GM12864 (cell line): ENCODE results near the gene LPP.

Experiments used
- DNase-seq: peaks from one replicate; pipeline ENCODE4 v3.0.0-alpha.2; 2011; ENCODE audit warnings: low read depth
- H3K4me3 ChIP-seq: 2 replicates; pipeline ENCODE4 v1.5.1; 2011; ENCODE audit warnings: mild to moderate bottlenecking, low read depth, low read length, control low read depth
- TF ChIP-seq, protein P1 (sequence below): IDR thresholded peaks from 2 replicates; pipeline ENCODE4 v1.5.1; 2011; ENCODE audit warnings: low read depth, mild to moderate bottlenecking, moderate library complexity, low read length, control low read depth, inconsistent platforms; ENCODE audit errors: missing control alignments

LPP gene

DNA sequence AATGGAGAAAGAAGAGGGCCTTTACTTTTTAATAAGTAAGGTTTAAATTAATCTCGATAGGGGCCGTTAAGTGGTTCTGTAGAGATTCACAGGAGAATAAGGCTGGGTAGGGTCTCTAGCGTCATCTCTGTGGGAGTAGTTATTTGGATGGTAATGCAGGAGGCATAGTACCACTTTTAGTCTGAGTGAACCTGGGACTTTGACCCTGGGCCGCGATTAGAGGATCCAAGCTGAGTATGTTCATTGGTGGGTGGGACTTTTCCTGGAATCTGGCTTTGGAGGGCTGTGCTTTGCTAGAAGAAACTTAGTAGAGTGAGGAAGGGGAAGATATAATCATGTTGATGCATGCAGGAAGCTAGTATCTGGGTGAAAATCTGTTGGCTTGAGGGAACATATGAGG is 4.0 kb downstream of the LPP start:
- TF ChIP-seq, protein P1, sequence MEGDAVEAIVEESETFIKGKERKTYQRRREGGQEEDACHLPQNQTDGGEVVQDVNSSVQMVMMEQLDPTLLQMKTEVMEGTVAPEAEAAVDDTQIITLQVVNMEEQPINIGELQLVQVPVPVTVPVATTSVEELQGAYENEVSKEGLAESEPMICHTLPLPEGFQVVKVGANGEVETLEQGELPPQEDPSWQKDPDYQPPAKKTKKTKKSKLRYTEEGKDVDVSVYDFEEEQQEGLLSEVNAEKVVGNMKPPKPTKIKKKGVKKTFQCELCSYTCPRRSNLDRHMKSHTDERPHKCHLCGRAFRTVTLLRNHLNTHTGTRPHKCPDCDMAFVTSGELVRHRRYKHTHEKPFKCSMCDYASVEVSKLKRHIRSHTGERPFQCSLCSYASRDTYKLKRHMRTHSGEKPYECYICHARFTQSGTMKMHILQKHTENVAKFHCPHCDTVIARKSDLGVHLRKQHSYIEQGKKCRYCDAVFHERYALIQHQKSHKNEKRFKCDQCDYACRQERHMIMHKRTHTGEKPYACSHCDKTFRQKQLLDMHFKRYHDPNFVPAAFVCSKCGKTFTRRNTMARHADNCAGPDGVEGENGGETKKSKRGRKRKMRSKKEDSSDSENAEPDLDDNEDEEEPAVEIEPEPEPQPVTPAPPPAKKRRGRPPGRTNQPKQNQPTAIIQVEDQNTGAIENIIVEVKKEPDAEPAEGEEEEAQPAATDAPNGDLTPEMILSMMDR: no peak
- DNase-seq: no peak
- H3K4me3 ChIP-seq: no peak overlapping the region

DNA sequence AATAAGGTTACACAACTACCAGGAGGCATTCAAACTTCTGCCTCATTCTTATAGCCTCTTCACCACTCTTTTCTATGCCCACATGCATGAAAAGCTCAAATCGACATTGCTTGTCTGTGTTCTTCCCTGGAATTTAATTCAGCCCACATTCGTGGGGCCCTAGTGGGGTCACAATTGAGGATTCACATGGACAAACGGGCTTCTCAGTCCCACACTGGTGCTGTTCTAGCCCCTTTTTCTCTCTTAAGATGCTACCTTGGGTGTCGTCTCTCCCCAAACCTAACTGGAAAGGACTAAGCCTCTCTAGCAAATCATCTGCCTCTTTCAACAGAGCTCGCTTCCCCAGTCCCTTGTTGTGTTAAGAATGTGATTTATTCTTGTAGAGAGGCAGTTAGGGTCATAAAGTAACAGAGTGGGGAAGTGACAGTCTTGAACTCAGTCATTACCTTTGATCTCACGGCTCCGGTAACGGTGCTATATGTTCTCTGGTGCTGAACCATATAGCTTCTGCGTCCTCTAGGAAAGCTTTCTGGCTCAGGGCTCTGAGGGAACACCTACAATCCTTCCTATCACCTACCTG is 4.9 kb downstream of the LPP start:
- TF ChIP-seq, protein P1: no peak
- H3K4me3 ChIP-seq: no peak overlapping the region
- DNase-seq: no peak

DNA sequence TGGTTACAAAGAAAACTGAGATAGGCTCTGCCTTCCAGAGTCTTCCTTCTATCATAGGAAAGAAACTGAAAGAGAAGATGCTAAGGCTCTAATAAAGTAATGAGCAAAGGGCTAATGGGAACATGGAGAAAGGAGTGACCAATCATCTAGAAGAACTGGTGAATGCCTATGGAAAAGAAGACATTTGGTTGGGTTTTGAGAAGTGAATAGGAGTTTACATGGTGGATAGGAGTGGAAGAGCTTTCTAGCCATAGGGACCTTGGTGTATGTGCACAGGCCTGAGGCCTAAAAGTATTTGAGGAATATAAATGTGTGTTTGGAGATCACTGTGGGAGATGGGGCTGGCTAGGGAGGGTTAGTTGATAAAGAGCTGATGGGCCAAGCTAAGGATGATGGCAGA is 6.8 kb downstream of the LPP start:
- no peak for DNase-seq
- H3K4me3 ChIP-seq: no peak overlapping the region
- TF ChIP-seq, protein P1: no peak

DNA sequence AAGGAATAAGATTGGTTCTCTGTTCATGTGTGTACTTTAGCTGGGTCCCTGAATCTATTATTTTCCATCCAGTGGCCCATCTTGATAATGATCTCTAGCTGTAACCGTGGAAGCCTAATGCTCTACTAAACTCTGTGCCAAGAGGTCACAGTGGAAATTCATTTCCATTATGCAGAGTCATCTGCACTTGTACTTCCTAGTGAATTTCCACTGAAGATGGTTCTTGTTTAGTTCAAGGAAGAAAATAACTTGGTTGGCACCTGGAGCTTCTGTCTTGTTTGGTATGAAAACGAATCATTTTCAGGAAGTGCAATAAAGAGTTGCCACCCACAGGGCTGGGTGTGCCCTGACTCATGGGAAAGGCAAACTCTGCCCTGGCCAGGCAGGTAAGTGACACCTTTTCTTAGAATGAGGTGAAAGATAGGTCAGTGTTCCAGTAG is 10.3 kb downstream of the LPP start:
- TF ChIP-seq, protein P1: no peak
- DNase-seq: no peak
- no peak overlapping the region for H3K4me3 ChIP-seq

DNA sequence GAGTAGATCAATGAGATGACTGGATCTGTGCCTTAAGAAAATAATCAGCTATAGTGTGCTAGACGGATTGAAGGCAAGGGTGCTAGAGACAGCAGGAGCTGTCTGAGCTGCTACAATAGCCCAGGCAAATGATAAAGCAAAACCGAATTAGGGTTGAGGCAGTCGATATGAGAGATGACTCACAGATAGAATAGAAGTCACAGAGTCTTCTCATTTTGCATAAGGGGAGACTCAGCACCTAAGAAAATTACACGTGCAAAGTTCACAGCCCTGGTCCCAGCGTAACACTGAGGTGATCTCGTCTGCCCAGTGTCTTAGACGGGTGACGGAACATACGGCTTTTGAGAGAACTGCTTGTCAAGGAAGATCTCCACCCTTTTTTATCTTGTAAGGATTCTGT is 11.6 kb downstream of the LPP start:
- no peak overlapping the region for H3K4me3 ChIP-seq
- no peak for DNase-seq
- TF ChIP-seq, protein P1: no peak

DNA sequence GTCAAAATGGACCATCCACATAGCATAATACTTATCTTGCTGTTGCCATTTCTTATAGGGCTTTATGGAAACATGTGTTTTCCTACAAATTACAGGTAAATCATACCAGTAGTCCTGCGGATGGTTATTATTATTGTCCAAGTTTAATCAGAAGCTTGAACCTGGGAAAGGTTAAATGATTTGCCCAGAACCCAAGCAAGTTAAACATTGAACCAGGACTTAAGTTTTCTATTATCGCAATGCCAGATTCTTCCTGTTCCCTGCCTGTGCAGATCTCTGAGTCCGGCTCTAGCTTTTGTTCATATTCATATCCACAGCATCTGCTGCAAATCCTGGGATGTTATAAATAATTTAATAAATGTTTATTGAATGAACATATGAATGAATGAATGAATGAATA is 12.5 kb downstream of the LPP start:
- H3K4me3 ChIP-seq: no peak overlapping the region
- DNase-seq: no peak
- TF ChIP-seq, protein P1: no peak

DNA sequence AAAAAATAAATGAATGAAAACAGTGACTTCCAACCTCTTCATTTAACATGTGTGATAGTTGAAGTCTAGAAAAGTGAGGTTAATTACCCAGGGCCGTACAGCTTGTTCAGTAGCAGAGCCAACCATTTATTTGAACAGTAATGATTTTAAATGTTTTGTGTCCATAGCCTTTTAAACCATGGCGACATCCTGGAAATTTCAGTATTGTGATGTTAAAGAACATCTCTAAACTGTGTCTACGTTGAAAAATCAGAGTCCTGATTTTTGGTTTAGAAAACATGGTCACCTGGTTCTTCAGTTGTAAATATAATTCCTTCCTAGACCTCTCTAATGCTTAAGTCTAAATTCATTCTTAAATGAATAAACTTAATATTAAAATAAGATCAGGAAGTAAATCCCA is 14.2 kb downstream of the LPP start:
- TF ChIP-seq, protein P1: no peak

More for the DNA sequence above, 14.2 kb downstream of the LPP start:
- DNase-seq: no peak
- no peak overlapping the region for H3K4me3 ChIP-seq
